Measurements from ENCODE around the gene TMED6. TPM values are rescaled to one million over a fixed set of nuclear protein-coding genes. Genes with fewer than 3 reads are reported as not detected.

Gene TMED6
- total and polyA plus RNA-seq, 2 experiments from 2014 or later: 0.29 TPM; not detected in 1

GRCh38 chr16:69320740-69321073 is 30.9 kb downstream of the TMED6 start (continued):
- TF ChIP-seq ZNF462 (CRISPR knock-in tag; IDR thresholded peaks at IDR 0.05): no peak
- no peak for TF ChIP-seq CTCF (conservative IDR thresholded peaks at IDR 0.05; ENCODE audit: low read depth in 2 of 2)
- no peak for TF ChIP-seq REST (IDR thresholded peaks at IDR 0.05; ENCODE audit: unreplicated experiment)
- no peak for TF ChIP-seq JUNB (IDR thresholded peaks at IDR 0.05; ENCODE audit: unreplicated experiment)
- no peak for TF ChIP-seq POLR2AphosphoS5 (IDR thresholded peaks at IDR 0.05; ENCODE audit: low read depth)
- TF ChIP-seq STAT1 (IDR thresholded peaks at IDR 0.05; ENCODE audit: unreplicated experiment): no peak
- no peak for TF ChIP-seq EZH2phosphoT487 (IDR thresholded peaks at IDR 0.05; ENCODE audit: unreplicated experiment)

All from GM23338 (cell line).